Measurements from ENCODE around the gene MCRS1. TPM values are rescaled to one million over a fixed set of nuclear protein-coding genes. Genes with fewer than 3 reads are reported as not detected.

The MCRS1 gene
- total RNA-seq, 2 donors from 2014 or later = 64.9 to 89.8 TPM

DNA sequence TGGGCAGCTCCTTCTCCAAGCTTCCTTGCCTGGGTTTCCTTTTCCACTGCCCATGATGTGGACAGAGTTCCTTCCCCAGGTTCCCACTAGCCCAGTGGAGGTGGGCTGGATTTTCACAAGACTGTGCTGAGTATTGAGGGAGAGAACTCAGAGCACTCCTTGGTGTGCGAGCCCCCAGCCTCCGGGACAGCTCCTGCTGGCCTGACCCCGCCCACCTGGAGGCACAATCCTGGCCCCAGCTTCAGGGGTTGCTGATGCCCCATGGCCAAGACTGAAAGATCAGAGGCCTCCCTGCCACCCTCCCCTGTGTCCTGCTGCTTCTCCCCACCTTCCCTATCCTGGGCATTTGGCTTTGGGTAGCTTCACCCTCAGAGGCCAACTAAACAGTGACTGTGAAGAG lies 21.5 kb downstream of the MCRS1 start:
- DNase-seq (ENCODE audit: low spot score) (no peak), ATAC-seq (no peak)
- Mint-ChIP-seq H3K9me3 (no peaks in the 10 kb centered on the region), H3K36me3 (no peaks in the 10 kb centered on the region), H3K4me1 (ENCODE audit: low read depth in 2 of 2) (peaks cover 0 to 10% of the 10 kb centered on the region in 2 donors), H3K4me3 (no peak overlapping the region), H3K27ac (no peak overlapping the region), H3K27me3 (peaks cover 14 to 23% of the 10 kb centered on the region in 2 donors)

DNA sequence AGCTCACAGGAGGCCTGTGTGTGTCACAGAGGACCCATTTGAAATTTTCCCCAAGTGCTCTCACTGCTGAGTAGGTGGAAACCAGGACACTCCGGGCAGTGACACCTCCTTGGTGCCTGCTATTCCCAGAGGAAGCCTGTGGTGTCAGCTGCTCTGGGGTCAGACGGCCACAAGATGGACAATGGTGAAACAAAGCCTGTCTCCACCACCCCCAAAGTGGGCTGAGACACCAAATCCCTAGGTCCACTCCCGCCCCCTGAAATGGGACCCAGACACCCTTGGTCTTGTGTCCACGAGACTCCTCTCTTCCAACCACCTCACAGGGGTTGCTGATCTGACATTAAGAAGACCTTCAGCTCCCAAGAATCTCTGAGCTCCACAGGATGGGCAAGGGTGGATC lies 22.1 kb downstream of the MCRS1 start:
- ATAC-seq (no peak), DNase-seq (ENCODE audit: low spot score) (no peak)
- Mint-ChIP-seq H3K27me3 (peaks cover 14 to 26% of the 10 kb centered on the region in 2 donors), H3K9me3 (no peaks in the 10 kb centered on the region), H3K27ac (no peak overlapping the region), H3K4me3 (no peak overlapping the region), H3K4me1 (ENCODE audit: low read depth in 2 of 2) (peaks cover 0 to 13% of the 10 kb centered on the region in 2 donors), H3K36me3 (no peaks in the 10 kb centered on the region)

DNA sequence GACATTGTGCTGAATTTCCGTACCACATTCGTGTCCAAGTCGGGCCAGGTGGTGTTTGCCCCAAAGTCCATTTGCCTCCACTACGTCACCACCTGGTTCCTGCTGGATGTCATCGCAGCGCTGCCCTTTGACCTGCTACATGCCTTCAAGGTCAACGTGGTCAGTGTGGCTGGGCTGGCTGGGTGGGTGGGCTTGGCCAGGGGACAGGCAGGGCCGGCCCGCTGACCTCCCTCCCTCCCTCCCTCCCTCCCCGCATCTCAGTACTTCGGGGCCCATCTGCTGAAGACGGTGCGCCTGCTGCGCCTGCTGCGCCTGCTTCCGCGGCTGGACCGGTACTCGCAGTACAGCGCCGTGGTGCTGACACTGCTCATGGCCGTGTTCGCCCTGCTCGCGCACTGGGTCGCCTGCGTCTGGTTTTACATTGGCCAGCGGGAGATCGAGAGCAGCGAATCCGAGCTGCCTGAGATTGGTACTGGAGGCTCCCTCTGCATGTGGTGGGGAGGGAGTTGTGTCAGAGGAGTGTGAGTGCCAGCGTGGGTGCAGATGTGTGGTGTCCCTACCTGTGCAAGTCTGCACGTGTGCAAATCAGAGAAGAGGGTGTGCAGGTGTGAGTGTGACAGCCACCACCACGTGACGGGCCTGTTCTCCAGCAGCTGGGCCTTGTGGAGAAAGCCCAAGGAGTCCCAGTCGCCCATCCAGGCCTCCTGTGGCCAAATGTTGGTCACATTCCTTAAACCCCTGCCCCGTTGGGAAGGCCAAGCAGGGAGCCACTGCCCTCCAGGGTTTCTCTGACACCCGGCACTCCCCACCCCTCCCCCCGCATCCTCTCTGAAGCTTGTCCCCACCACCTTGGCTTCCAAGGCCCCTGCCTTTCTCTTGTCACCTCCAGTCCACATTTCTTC lies 23.8 kb downstream of the MCRS1 start:
- Mint-ChIP-seq H3K9me3 (no peaks in the 10 kb centered on the region), H3K27ac (no peak overlapping the region), H3K4me3 (no peak overlapping the region), H3K27me3 (peaks cover 21 to 29% of the 10 kb centered on the region in 2 donors), H3K36me3 (no peaks in the 10 kb centered on the region), H3K4me1 (ENCODE audit: low read depth in 2 of 2) (peaks cover 0 to 18% of the 10 kb centered on the region in 2 donors)
- DNase-seq (ENCODE audit: low spot score) = no peak
- no peak for ATAC-seq

DNA sequence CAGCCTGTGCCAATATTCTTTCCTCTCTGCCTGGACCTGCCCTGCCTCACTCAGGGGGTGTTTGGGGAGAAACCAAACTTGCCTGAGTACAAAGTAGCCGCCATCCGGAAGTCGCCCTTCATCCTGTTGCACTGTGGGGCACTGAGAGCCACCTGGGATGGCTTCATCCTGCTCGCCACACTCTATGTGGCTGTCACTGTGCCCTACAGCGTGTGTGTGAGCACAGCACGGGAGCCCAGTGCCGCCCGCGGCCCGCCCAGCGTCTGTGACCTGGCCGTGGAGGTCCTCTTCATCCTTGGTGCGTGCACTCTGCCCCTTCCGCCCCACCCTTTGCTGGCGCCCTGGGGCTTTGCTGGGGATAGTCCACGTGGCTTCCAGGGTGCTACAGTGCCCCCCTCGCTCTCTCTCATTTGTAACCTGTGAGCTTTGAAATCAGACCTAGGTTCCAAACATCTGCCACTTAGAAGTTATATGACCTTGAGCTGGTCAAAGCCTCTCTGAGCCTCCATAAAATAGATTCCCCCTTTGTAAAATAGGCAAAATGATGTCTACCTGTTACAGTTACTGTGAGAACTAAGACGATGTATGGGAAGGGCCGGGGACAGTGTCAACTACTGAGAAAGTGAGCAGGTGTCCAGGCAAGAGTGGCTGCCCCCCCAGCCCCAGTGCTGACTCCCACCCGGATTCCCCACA lies 24.6 kb downstream of the MCRS1 start:
- Mint-ChIP-seq H3K36me3 (no peaks in the 10 kb centered on the region), H3K4me3 (no peak overlapping the region), H3K27ac (no peak overlapping the region), H3K9me3 (no peaks in the 10 kb centered on the region), H3K27me3 (peaks cover 20 to 29% of the 10 kb centered on the region in 2 donors), H3K4me1 (ENCODE audit: low read depth in 2 of 2) (peaks cover 0 to 12% of the 10 kb centered on the region in 2 donors)
- ATAC-seq = no peak
- no peak for DNase-seq (ENCODE audit: low spot score)

DNA sequence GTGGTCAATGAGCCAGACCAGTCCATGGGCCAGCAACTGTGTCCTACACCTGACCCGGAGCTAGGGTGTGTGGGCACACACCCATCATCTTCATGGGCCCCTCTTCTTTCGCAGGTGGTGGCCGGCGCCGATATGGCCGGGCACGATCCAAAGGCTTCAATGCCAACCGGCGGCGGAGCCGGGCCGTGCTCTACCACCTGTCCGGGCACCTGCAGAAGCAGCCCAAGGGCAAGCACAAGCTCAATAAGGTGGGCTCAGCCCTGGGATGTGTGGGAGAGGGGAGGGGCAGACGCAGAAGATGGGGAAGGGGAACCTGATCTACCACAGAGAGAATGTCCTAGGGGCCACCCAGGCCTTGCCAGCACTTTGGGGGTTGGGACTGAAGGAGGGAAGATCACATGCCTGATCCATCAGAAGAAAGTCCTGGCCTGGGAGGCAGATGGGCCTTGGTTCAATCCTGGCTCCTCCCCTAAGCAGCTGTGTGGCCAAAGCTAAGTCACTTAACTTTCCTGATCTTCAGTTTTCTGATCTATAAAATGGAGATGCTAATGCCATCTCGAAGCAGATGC lies 25.3 kb downstream of the MCRS1 start:
- Mint-ChIP-seq H3K27ac (no peak overlapping the region), H3K27me3 (peaks cover 14 to 26% of the 10 kb centered on the region in 2 donors), H3K9me3 (no peaks in the 10 kb centered on the region), H3K4me3 (no peak overlapping the region), H3K4me1 (ENCODE audit: low read depth in 2 of 2) (peaks cover 0 to 9% of the 10 kb centered on the region in 2 donors), H3K36me3 (no peaks in the 10 kb centered on the region)
- DNase-seq (ENCODE audit: low spot score) (no peak), ATAC-seq (no peak)

DNA sequence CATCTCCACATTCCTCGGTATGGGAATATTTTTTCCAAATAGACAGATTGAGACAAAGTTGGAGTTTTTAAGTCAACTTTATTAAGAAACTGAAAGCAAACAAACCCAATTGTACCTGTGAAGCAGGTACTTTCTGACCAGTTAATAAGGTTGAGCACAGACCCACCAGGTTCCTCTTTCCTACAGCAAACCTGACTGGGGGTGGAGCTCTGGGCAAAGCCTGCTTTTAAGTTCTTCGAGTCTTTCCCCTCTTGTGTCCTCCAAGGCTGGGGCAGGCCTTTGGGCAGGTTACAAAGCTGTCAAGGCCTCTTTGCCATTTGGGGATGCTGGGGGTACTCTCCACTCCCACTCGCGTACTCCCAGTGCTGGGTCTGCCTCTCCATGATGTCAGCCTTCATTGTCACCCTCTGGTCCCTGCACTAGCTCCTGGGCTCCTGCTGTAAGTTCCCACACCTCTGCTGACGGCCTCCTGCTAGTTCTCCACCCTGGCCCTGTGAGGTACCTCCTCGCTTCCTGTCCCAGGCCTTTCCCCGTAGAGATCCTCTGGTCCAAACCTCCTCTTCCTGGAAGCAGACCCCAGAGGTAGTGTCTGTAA lies 25.9 kb downstream of the MCRS1 start:
- H3K27ac Mint-ChIP-seq = no peak overlapping the region

DNA sequence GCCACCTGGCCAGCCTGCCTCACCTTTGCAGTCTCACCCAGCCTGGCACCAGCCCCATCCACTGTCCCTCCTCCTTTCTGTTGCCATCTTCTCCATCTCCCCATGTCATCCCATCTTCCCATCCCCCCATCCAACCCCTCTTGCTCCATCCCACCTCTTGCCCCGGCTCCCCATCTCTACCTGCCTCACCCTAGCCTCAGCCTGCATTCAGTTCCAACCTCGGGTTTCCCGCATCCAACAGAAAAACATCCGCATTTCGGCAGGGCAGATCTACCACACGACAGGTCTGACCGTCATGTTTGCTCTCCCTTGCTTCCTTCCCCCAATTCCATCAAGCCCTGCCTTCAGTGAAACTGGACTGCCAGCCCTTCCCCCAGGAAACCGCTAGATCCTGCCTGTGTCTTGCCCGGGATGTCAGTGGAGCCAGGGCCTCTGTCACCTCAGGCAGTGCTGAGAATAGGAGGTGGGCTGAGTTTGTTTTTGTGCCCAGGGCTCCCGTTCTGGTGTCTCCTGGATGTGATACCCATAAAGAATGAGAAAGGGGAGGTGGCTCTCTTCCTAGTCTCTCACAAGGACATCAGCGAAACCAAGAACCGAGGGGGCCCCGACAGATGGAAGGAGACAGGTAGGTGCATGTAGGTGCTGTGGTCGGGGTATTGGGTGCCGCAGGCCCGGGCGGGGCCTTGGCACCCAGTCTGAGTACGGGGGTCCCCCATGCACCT lies 26.6 kb downstream of the MCRS1 start:
- Mint-ChIP-seq H3K27me3 (peaks cover 26 to 28% of the 10 kb centered on the region in 2 donors), H3K27ac (no peak overlapping the region), H3K36me3 (no peaks in the 10 kb centered on the region), H3K9me3 (no peaks in the 10 kb centered on the region), H3K4me3 (no peak overlapping the region), H3K4me1 (ENCODE audit: low read depth in 2 of 2) (peaks cover 0 to 11% of the 10 kb centered on the region in 2 donors)
- DNase-seq (ENCODE audit: low spot score) (no peak), ATAC-seq (no peak)

More for the DNA sequence above, 25.9 kb downstream of the MCRS1 start:
- H3K9me3 Mint-ChIP-seq = no peaks in the 10 kb centered on the region
- peaks cover 0 to 11% of the 10 kb centered on the region in 2 donors for H3K4me1 Mint-ChIP-seq (ENCODE audit: low read depth in 2 of 2)
- H3K36me3 Mint-ChIP-seq = no peaks in the 10 kb centered on the region
- DNase-seq (ENCODE audit: low spot score) (no peak), ATAC-seq (no peak)
- no peak overlapping the region for H3K4me3 Mint-ChIP-seq
- peaks cover 21% of the 10 kb centered on the region in 2 donors for H3K27me3 Mint-ChIP-seq

DNA sequence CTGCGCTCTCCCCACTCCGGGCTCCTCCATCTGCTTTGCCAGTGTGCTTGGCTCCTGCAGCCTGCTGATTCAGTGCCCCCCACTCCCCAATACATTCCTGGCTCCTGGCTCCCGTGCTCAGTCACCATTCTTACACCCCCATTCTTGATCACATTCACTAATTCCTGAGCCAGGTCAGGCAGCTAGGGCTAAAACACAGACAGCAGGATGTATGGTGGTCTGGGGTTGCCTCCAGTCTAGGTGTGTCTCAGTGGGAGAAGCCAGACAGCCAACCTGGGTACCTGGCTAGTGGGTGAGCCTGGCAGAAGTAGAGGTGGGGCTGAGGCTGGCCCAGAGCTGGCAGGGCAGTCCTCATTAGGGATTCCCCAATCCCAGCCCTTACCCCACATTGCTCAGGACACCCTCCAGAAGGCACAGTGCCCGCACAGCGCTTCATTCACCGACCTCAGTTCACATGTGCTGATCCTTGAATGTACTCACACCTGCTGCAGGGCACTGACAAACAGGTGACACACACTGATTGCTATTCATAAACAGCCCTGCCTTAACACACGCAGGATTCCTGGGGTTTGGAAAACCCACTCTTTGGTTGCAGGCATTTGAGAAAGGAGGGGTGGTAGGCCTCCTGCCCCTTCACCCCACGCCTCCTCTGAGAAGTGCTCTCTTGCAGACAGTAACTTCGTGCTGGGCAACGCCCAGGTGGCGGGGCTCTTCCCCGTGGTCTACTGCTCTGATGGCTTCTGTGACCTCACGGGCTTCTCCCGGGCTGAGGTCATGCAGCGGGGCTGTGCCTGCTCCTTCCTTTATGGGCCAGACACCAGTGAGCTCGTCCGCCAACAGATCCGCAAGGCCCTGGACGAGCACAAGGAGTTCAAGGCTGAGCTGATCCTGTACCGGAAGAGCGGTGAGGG lies 27.5 kb downstream of the MCRS1 start:
- Mint-ChIP-seq H3K27me3 (peaks cover 23 to 29% of the 10 kb centered on the region in 2 donors), H3K9me3 (no peaks in the 10 kb centered on the region), H3K4me3 (peak overlapping the region; percentile 52), H3K4me1 (ENCODE audit: low read depth in 2 of 2) (peaks cover 0 to 11% of the 10 kb centered on the region in 2 donors), H3K36me3 (no peaks in the 10 kb centered on the region), H3K27ac (no peak overlapping the region)
- ATAC-seq (no peak), DNase-seq (ENCODE audit: low spot score) (no peak)

DNA sequence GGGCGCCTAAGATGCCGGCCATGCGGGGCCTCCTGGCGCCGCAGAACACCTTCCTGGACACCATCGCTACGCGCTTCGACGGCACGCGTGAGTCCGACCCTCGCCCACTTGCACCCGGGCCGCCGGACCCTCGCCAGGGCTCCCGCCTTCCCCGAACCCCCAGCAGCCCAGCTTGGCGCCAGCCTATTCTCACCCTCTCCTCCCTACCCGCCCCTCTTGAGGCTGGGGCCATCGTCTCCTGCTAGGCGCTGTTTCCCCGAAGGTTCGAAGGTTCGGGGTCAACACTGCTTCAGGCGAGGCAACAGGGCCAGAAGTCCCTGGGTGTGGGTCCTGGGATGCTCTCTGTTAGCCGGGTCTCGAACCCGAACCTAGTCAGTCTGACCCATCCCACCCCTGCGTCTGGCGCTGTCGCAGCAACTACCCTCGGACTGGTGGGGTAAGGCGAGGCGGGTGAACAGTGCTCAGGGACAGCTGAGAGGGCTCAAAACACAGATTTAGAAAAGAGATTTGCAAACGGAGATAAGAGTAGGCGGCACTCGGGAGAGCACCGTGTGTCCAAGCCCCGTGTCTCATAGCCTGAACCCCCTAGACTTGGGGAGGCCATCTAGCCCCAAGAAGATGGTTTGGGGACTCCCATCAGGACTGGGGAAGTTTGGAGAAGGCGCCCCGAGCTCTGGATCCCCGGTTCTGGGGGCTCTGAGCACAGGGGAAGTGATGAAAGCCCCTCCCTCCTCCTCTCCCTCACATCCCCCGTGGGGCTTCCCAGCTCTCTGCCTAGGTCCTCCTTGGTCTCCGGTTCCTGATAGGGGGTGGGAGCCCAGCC lies 28.3 kb downstream of the MCRS1 start:
- peak overlapping the region; percentile 52 for H3K4me3 Mint-ChIP-seq
- DNase-seq (ENCODE audit: low spot score) = no peak
- no peak overlapping the region for H3K27ac Mint-ChIP-seq
- H3K9me3 Mint-ChIP-seq = no peaks in the 10 kb centered on the region
- H3K27me3 Mint-ChIP-seq = peaks cover 22 to 24% of the 10 kb centered on the region in 2 donors
- ATAC-seq = no peak
- H3K4me1 Mint-ChIP-seq (ENCODE audit: low read depth in 2 of 2) = peaks cover 0 to 11% of the 10 kb centered on the region in 2 donors
- no peaks in the 10 kb centered on the region for H3K36me3 Mint-ChIP-seq

DNA sequence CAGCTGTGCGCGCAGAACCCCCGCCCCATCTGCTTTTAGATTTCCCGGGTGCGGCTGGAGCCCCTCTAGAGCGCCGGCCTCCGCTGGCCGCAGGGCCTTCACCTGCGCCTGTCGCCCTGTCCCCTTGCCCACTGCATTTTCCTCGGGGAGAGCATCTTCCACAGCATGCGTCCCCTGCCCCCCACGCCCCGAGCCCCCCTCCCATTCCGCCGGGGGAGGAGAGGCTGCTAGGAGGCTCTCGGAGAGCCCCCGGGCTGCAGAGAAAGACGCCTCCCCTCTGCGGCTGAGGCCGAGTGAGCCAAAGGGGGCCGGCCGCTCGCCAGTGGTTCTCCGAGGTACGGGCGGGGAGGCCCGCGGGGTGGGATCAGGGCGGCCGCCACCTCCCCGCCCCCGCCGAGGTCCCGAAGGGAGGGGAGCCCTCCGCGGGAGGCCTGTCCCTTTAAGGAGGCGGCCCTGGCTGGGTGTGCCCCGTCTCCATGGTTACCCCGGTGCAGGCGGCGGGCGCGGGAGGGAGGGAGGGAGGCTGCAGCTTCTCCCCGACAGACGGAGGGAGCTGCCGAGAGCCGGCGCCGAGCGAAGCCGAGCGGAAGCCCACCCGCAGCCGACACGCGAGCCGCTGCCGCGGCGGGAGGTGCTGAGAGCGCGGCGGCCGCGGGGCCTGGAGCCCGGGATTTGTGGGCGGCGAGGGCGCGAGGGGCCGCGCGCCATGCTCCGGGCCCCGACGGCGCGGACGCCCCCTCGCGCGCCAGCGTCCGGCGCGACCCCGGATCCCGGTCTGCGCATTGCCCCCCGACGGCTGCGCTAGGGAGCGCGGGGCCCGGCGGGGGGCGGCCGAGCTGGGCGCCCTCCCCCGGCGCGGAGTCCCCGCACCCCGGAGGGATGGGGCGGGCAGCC lies 29.2 kb downstream of the MCRS1 start, which contains the start of gene KCNH3:
TSS of gene KCNH3 (plus strand) at position 521 of the 894 bp plus-strand sequence. CDS start 387 bp downstream, outside the sequence.
- Mint-ChIP-seq H3K27me3 (peaks cover 21 to 22% of the 10 kb centered on the region in 2 donors), H3K36me3 (no peaks in the 10 kb centered on the region), H3K4me3 (peak within 1 kb of the TSS; percentile 34), H3K27ac (no peak within 1 kb of the TSS), H3K9me3 (no peaks in the 10 kb centered on the region), H3K4me1 (ENCODE audit: low read depth in 2 of 2) (peaks cover 0 to 11% of the 10 kb centered on the region in 2 donors)
- DNase-seq (ENCODE audit: low spot score) (peak; percentile 86), ATAC-seq (peak; percentile 90)

All from natural killer cell treated with Interleukin-12 subunit alpha and Interleukin-12 subunit beta and Interleukin-15 and Interleukin-18, amount 100 ng/mL, for 72 hours (primary cell).